HCT116 (cell line): ENCODE measurements around the gene ZHX3. TPM values are rescaled to one million over a fixed set of nuclear protein-coding genes. Genes with fewer than 3 reads are reported as not detected.

Source experiments
- ATAC-seq: fragments of 200-7000 bp; cut with Tn5 transposase; 2 replicates; pipeline ENCODE4 v1.9.1; 2020; ENCODE audit warnings: mild to moderate bottlenecking, moderate library complexity
- BruUV-seq: library from RNA; stranded (reverse); fragments of 400-500 nt; replicated peaks from 2 replicates; lab custom pipeline; 2021; lab: Mats Ljungman, UMichigan
- CTCF ChIA-PET: fragments of 300-600 bp; sonication (Branson Sonifier 250); formaldehyde crosslinking; loops from one replicate; lab custom pipeline; 2021; ENCODE audit warnings: antibody characterized with exemption; lab: Charles Lee
- POLR2A ChIA-PET: fragments of 300-600, 350-600 bp; sonication (Branson Sonifier 250); formaldehyde crosslinking; loops from one replicate; lab custom pipeline; 2021; ENCODE audit warnings: antibody characterized with exemption; lab: Charles Lee
- RAD21 ChIA-PET, 2 experiments: fragments of 300-600 bp; sonication (Branson Sonifier 250); formaldehyde crosslinking; loops; one replicate each; lab custom pipeline; 2023; ENCODE audit warnings: low total read pairs in 2 of 2; ENCODE audit not compliant: uncharacterized antibody in 2 of 2, unreplicated experiment in 2 of 2, low non-redundant PET in 1 of 2; lab: Charles Lee
- DNase-seq: peaks from one replicate; pipeline ENCODE4 v3.0.0-alpha.2; 2010; ENCODE audit warnings: low read depth, low spot score
- H2AFZ ChIP-seq: fragments of 200-600 bp; shearing (Covaris generic), sonication (generic); 2 replicates; pipeline ENCODE4 v1.6.1; 2017; ENCODE audit warnings: low read depth, mixed run types, mixed read lengths, antibody characterized with exemption, low read length; ENCODE audit not compliant: poor library complexity, severe bottlenecking
- H3K27ac ChIP-seq: 2 replicates; pipeline ENCODE4 v1.5.1; 2012; ENCODE audit warnings: low read depth, low read length
- H3K27me3 ChIP-seq: fragments of 200-600 bp; sonication (generic); 2 replicates; pipeline ENCODE4 v1.6.1; 2016; ENCODE audit warnings: mixed run types, low read length, mixed read lengths; ENCODE audit not compliant: insufficient read depth
- H3K36me3 ChIP-seq, 2 experiments: fragments of 200-500 bp in 1 of 2; fragments of 200-600 bp in 1 of 2; sonication (Bioruptor generic) in 1 of 2; sonication (generic) in 1 of 2; 2 replicates each; pipeline versions ENCODE4 v1.5.1 to v1.6.1; 2014 to 2016; ENCODE audit warnings: low read length in 2 of 2, inconsistent platforms in 1 of 2, mixed read lengths in 1 of 2, mixed run types in 1 of 2; ENCODE audit not compliant: insufficient read depth in 2 of 2, control insufficient read depth in 1 of 2
- H3K4me1 ChIP-seq, 2 experiments: fragments of 200-600 bp in 1 of 2; sonication (generic) in 1 of 2; 2 replicates each; pipeline versions ENCODE4 v1.5.1 to v1.6.1; 2012 to 2017; ENCODE audit warnings: low read length in 2 of 2, inconsistent platforms in 1 of 2, mild to moderate bottlenecking in 1 of 2, mixed read lengths in 1 of 2, mixed run types in 1 of 2, moderate library complexity in 1 of 2; ENCODE audit not compliant: insufficient read depth in 2 of 2, control insufficient read depth in 1 of 2
- H3K4me2 ChIP-seq: fragments of 200-600 bp; sonication (generic); 2 replicates; pipeline ENCODE4 v1.6.1; 2017; ENCODE audit warnings: mixed run types, low read length, mixed read lengths
- H3K4me3 ChIP-seq, 2 experiments: fragments of 200-600 bp in 1 of 2; sonication (generic) in 1 of 2; replicated peaks in 1 of 2; 2 replicates each; pipeline ENCODE4 v1.5.1; 2011 to 2016; ENCODE audit warnings: low read length in 2 of 2, control low read depth in 1 of 2, low read depth in 1 of 2, mild to moderate bottlenecking in 1 of 2, mixed read lengths in 1 of 2, mixed run types in 1 of 2
- H3K79me2 ChIP-seq: fragments of 200-600 bp; sonication (generic); 2 replicates; pipeline ENCODE4 v1.6.1; 2017; ENCODE audit warnings: mild to moderate bottlenecking, mixed run types, low read length, moderate library complexity, mixed read lengths; ENCODE audit not compliant: insufficient read depth
- H3K9ac ChIP-seq: fragments of 200-600 bp; sonication (generic); 2 replicates; pipeline ENCODE4 v1.6.1; 2016; ENCODE audit warnings: low read length, mixed read lengths
- H3K9me2 ChIP-seq: fragments of 200-600 bp; sonication (generic), shearing (Covaris generic); 2 replicates; pipeline ENCODE4 v1.6.1; 2017; ENCODE audit warnings: mixed run types, mild to moderate bottlenecking, moderate library complexity; ENCODE audit not compliant: insufficient read depth
- H3K9me3 ChIP-seq, 2 experiments: fragments of 200-500 bp in 1 of 2; fragments of 200-600 bp in 1 of 2; sonication (Bioruptor generic) in 1 of 2; sonication (generic) in 1 of 2; 2 replicates each; pipeline ENCODE4 v1.6.1; 2014 to 2017; ENCODE audit warnings: low read length in 2 of 2, mixed read lengths in 2 of 2, inconsistent platforms in 1 of 2, low read depth in 1 of 2, mild to moderate bottlenecking in 1 of 2, mixed run types in 1 of 2, moderate library complexity in 1 of 2; ENCODE audit not compliant: control insufficient read depth in 1 of 2, insufficient read depth in 1 of 2
- H4K20me1 ChIP-seq: fragments of 200-600 bp; sonication (generic), shearing (Covaris generic); 2 replicates; pipeline ENCODE4 v1.6.1; 2017; ENCODE audit warnings: mixed run types, mild to moderate bottlenecking, moderate library complexity; ENCODE audit not compliant: insufficient read depth
- CEBPB ChIP-seq: IDR thresholded peaks from 2 replicates; pipeline ENCODE4 v1.6.1; 2012; ENCODE audit warnings: low read depth
- CTCF ChIP-seq, 3 experiments: fragments of 200-600 bp in 1 of 3; sonication (generic) in 1 of 3; IDR thresholded peaks in 2 of 3; conservative IDR thresholded peaks in 1 of 3; 2 replicates each; pipeline ENCODE4 v1.5.1; 2012 to 2017; ENCODE audit warnings: low read depth in 2 of 3, low read length in 2 of 3, antibody characterized with exemption in 1 of 3, borderline replicate concordance in 1 of 3, control low read depth in 1 of 3, mild to moderate bottlenecking in 1 of 3, mixed read lengths in 1 of 3, mixed run types in 1 of 3, moderate library complexity in 1 of 3; ENCODE audit not compliant: insufficient read depth in 1 of 3
- EGR1 ChIP-seq: IDR thresholded peaks from 2 replicates; pipeline ENCODE4 v1.6.1; 2012; ENCODE audit warnings: low read depth
- FOSL1 ChIP-seq: IDR thresholded peaks from 2 replicates; pipeline ENCODE4 v1.6.1; 2012; ENCODE audit warnings: low read depth
- RAD21 ChIP-seq: IDR thresholded peaks from 2 replicates; pipeline ENCODE4 v1.6.1; 2012; ENCODE audit warnings: low read depth, mild to moderate bottlenecking
- SIN3A ChIP-seq: IDR thresholded peaks from 2 replicates; pipeline ENCODE4 v1.6.1; 2012; ENCODE audit warnings: low read depth
- SRF ChIP-seq: IDR thresholded peaks from 2 replicates; pipeline ENCODE4 v1.6.1; 2012; ENCODE audit warnings: low read depth
- ZBTB33 ChIP-seq: IDR thresholded peaks from 2 replicates; pipeline ENCODE4 v1.6.1; 2011; ENCODE audit warnings: mild to moderate bottlenecking, low read length, moderate library complexity; ENCODE audit not compliant: insufficient replicate concordance; ENCODE audit errors: extremely low read depth
- intact Hi-C: fragments of 100-400 bp; cut with micrococcal nuclease; formaldehyde crosslinking; loops from 2 replicates; pipeline ENCODE4 v1.10.0; 2022
- total RNA-seq: library from RNA; stranded (reverse); gene quantifications from one replicate; pipeline ENCODE4 v1.2.1, GENCODE V29; 2021; ENCODE audit not compliant: unreplicated experiment

Gene ZHX3
- total RNA-seq, 1 experiment from 2014 or later: 13.3 TPM

- BruUV-seq: no TSS peak
- CTCF ChIA-PET: interaction anchor here (1.4 kb wide), 1 partner anchor 161 kb away, joined by 3 read pairs; the partner anchor contains the start of gene LPIN3
- TF ChIP-seq ZBTB33 (no peak), RAD21 (no peak), CEBPB (no peak), FOSL1 (no peak), SIN3A (no peak), EGR1 (no peak), SRF (no peak), CTCF (IDR thresholded peaks at IDR 0.05 in 2 of 3, conservative IDR thresholded peaks at IDR 0.05 in 1 of 3; ENCODE audit: borderline replicate concordance in 1 of 3, insufficient read depth in 1 of 3, low read depth in 2 of 3, low read length in 2 of 3) (no peak)
These were observed 138.6 kb downstream of the ZHX3 start for GRCh38 chr20:41178904-41179432.

More at GRCh38 chr20:41178904-41179432, 138.6 kb downstream of the ZHX3 start:
- Histone ChIP-seq H3K36me3 (peaks cover 7 to 11% of the 10 kb centered on the region in 2 experiments; a peak in 1 of 4 replicates), H3K4me2 (no peak overlapping the region), H3K27me3 (no peaks in the 10 kb centered on the region), H2AFZ (no peak overlapping the region), H3K4me1 (peaks cover 3 to 16% of the 10 kb centered on the region in 2 experiments; a peak in 3 of 4 replicates), H3K4me3 (no peak overlapping the region), H3K9me2 (no peaks in the 10 kb centered on the region), H4K20me1 (no peaks in the 10 kb centered on the region), H3K79me2 (no peaks in the 10 kb centered on the region), H3K27ac (no peak overlapping the region), H3K9me3 (no peaks in the 10 kb centered on the region), H3K9ac (no peak overlapping the region)
- DNase-seq: no peak
- ChIA-PET RAD21 (no interaction called here), POLR2A (no interaction called here)
- ATAC-seq: no peak
- intact Hi-C loops: no loop called here
